ENCODE data around the gene TCF4.

GRCh38 chr18:55229682-55230081 is 358.3 kb downstream of the TCF4 start:
- TF ChIP-seq POLR2AphosphoS5 (IDR thresholded peaks at IDR 0.05) (no peak), CTCF (IDR thresholded peaks at IDR 0.05) (no peak), EP300 (IDR thresholded peaks at IDR 0.05) (no peak)

Measured in upper lobe of left lung (tissue), 4 donors.